HG02938 (cell line): ENCODE data around the gene TMEM245.

Experiments
- ATAC-seq: cut with Tn5 transposase; IDR thresholded peaks from one replicate; pipeline ENCODE4 v1.9.1; 2021; ENCODE audit warnings: mild to moderate bottlenecking, moderate library complexity; ENCODE audit not compliant: unreplicated experiment

The TMEM245 gene

GRCh38 chr9:109033941-109034700 is 85.6 kb downstream of the TMEM245 start:
- no peak for ATAC-seq

DNA sequence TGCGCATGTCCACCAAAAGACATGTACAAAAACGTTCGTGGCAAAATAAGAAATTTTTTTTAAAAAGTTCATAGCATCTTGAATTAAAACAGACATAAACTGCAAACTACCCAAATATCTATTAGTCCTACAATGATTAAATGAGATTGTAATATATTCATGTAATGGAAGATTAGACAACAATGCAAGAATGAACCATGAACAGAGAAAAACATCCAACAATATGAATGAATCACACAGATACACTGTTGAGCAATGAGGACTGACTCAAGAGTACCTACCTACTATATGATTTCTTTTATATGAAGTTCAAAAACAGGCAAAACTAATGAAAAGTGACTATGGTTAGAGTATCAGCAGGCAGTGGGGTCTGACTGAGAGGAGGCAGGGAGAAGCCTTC is 88.5 kb downstream of the TMEM245 start:
- no peak for ATAC-seq

DNA sequence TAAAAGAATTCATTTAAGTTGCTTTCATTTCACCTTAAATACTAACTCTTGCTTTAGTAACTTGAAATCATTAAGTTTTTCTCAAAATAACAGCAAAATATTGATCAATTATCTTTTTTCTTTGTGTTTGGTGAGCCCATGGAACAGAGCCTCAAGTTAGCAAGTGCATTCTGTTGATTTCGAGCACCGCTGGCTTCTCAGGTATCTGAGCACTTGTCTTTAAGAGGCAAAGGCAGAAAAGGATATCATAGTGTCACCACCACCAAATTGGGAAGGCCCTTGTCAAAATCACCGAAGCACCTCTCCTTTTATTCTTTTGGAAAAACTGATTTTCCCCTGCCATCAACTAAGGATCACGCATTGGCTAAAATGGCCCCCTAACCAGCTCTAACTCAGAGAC is 89.3 kb downstream of the TMEM245 start:
- no peak for ATAC-seq

DNA sequence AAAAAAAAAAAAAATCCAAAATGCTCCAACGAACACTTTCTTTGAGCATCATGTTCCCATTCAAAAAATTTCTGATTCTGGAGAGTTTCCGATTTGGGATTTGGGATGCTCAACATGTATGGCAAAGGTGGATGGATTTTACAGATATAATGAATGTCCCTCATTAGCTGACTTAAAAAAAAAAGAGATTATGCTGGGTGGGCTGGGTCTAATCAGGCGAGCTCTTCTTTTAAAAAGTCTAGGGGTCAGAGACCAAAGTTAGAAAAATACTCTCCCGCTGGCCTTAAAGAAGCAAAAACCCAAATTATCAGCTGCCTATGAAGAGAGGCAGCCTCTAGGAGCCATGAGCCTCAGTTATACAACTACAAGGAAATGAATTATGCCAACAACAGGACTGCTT is 91.3 kb downstream of the TMEM245 start:
- no peak for ATAC-seq

DNA sequence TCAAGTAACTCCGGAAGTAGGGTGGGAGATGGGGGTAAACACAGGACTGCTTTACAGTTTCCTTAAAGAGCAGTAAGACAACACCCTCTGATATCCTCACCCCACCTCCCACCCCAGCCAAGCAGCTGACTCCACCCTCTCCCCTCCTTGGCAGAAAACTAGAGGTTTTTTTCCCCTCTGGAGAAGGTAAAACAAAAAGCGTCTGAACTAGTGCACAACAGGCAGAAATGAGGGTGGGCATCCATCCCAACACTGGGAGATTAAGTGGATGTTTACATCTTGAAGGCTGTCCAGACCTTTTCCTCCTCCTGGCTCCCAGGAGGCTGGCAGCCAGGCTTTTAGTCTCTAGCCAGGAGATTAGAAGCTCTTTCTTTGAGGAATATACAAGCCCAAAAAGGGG is 92.6 kb downstream of the TMEM245 start:
- ATAC-seq = no peak

DNA sequence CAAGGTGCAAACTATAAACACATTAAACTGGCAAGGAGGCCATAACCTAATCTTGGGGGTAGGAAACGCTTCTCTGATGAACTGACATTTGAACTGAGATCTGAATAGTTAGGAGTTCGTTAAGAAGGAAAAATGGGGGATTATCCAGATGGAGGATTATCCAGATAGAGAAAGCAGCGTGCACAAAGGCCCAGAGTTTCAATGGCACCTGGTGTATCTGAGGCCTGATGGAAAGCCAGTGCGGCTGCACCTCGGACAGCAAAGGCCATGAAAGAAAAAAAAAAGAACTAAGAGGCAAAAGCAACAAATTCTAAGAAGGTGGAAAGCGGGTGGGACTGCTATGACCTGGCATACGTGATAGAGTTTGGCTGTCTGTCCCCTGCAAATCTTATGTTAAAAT is 93.4 kb downstream of the TMEM245 start:
- ATAC-seq = no peak

- no peak for ATAC-seq
Observed at GRCh38 chr9:109022873-109023272, 96.9 kb downstream of the TMEM245 start.

GRCh38 chr9:109020581-109021511 is 98.9 kb downstream of the TMEM245 start:
- ATAC-seq = no peak

DNA sequence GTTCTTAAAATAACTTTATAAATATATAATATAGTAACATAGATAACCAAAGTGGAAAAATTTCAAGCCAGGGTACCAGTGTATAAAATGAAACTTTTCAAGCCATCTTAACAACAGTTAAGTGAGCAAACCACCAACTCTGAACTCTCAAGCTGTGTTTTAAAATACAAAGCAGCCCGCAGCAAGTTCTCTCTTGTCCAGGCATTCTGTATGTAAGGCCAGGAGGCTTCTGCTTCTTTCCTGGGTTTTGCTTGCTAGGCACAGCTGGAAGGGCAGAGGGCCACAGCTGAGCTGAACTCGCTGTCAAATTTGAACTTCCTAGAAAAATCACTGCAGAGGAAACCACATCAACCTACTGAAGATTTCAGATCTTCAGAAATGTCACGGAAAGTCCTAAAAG is 99.6 kb downstream of the TMEM245 start:
- ATAC-seq = no peak

- ATAC-seq = no peak
Observed at GRCh38 chr9:109019420-109019819, 100.3 kb downstream of the TMEM245 start.

DNA sequence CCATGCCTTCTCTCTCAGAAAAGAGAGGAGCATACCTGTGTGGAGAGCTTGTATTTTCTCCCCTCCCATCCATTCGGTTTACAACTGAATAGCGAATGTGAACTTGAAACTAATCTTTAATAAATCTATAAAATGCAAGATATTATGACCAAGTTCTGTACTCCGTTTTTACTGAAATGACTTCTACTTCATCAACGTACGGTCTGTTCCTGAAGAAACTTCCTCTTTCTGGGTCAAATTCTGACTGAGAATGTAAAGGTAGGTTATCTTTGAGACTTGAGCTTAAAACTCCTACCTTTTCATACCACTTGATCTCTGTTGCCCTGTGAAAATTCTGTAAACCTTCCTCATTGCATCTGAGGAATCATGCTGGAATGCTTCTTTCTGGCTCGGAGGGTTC is 102.3 kb downstream of the TMEM245 start:
- ATAC-seq = peak; percentile 42

DNA sequence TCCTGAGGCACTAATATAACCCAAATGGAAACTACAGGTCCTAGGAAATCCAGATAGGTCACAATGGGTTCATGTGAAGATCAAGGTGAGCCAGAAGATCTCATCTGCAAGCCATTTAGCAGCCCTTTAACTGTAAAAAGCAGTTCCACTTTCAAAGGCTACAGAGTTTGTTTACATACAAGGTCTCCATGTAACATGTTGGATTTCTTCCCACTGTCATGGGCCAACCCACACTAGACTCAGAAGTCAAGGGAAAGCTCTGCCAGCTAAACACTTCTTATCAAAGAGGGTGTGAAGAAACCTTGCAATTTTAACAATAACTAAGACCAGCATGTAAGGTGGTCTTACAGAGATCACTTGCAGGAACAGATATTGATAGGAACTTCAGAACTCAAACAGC is 102.7 kb downstream of the TMEM245 start:
- no peak for ATAC-seq

DNA sequence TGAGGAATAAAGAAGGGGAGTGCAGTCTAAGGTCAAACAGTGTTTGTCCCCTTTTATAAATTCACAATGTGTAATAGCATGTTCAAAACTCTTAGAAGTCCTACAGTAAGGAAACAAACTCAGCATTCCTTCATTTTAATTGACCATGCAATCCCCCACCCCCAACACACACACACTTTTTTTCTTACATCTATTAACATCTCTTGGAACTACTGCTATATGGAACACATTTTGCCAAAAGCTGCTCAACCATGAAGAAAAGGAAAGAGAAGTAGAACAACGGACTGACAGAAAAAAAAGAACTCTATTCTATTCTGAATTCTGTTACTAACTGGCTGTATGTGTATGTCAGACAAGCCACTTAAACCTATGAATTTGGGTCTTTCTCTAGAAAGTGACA is 103.6 kb downstream of the TMEM245 start:
- no peak for ATAC-seq

DNA sequence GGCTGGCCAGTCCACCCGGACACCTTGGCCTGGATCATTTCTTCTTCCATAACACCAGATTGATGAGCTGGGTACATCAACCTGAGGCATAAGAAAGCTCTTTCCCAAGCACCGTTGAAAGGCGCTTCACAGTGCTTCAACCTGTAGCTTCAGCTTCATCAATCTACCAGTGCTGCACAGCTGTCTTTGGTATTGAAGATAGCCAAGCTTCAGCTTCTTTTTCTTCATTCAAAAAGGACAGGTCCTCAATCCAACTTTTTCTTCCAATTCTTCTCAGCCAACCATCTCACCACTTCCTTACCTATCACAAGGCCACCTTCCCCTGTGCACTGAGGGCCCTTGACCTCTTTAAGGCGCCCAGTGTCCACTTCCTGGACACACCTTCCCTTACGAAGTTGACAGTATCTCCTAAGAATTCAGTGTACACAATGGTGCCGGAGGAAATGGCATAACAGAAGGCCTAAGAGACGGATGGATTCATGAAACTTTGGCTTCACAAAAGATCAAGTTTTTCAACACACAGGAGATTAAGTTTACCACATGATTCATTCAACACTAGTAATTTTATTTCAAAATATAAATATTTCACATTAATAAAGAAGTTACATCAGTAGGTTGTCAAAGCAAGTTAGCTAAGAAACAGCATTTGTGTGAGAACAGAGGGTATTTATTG is 105.0 kb downstream of the TMEM245 start:
- no peak for ATAC-seq

DNA sequence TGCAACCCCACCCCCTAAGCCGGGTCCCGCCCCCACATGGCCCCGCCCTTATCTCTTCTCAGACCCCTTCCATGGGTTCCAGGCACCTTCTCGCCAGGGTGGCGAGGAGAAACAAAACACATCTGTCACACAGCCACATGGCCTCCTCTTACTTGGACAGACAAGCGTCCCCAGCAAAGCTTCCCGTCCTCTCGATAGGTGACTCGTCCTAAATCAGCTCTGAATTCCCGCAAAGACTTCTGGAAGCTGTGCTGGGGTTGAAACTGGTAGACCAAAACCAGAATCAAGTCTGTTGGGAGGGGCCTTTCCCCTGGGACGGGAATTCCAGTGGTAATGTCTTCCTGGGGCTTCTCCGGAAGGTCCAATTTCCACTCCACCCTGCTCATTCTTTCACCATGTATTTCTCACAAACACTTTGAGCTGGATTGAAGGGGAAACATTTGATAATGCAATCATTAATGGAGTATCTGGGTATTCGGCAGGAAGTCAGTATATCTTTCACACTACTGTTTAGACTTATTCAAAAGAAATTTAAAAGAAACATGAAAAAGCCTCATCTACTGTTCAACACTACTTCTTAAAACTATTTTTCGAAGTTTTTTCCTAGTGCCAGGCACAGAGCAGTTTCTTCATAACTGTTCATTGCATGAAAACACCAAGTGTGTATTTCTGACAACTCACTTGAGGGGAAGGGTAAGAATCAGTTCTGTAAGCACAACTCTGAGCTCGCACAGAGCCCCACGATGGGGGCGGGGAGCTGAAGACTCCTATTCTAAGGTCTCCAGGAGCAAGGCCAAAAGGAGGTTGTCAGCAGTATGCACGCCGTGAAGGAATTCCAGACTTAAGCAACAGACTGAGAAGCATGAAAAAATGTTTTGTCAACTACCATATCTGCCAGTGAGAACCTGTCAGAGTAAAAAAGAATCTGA is 105.8 kb downstream of the TMEM245 start:
- no peak for ATAC-seq

DNA sequence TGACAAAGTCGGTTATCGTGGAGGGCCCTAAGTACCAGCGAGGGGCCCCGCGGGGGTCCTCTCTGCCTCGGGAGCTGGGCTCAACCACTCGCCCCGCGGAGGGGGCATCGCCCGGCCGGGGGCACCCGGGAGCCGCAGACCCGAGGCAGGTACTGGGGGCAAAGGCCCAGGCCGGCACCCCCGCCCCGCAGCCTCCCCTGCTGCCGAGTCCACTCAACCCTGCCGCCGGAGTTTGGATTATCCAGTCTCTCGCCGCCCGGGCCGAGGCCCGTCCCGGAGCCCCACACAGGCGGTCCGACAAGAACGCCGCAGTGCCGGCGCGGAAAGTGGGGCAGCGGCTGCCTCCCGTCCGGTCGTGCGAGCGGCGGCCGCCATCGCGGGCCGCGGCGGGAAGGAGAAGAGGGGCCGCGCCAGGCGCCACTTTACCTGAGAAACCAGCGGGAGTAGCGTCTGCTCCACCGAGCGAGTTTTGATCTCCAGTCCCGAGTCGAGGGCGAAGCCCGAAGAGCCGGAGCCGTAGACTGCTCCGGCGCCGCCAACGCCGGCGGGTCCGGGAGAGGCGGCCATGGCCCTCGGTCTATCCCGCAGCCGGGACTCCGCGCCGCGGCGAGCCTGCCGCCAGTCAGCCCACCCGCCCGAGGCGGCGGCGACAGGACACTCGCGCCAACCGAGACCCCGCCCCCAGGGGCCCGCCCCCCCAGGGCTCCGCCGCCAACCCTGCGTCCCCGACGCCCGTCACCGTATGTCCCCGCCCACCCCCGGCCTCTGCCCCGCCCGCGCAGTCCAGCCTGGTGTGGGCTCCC is 106.7 kb downstream of the TMEM245 start, which contains the start of gene CTNNAL1:
TSS of gene CTNNAL1 (minus strand) at position 624 of the 803 bp plus-strand sequence. CDS start at position 567, 57 bp downstream.
- peak; percentile 63 for ATAC-seq

GRCh38 chr9:109012009-109012875 is 107.5 kb downstream of the TMEM245 start:
- ATAC-seq = peak; percentile 35

DNA sequence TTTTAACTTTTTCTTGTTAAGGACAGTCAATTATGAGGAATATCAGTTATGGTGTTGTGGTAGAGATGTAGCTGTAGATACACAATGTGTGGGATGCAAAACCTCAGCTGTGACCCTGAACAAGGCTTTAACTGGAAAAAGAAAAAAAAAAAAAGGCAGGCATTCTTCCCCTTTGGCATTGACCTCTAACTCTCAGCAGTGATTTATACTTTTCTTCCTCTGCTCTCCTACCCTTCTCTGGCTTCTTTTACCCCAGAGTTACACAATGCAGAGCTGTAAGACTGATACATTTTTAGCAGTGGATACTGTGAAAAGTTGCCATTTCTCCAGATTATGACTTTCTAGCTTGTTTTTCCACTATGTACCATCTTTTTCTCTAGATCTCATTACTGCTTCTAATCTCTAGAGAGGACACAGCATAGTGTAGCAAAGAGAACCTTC is 108.5 kb downstream of the TMEM245 start:
- ATAC-seq = no peak
